HepG2 (cell line): ENCODE data around the gene RAB8A. TPM values are rescaled to one million over a fixed set of nuclear protein-coding genes. Genes with fewer than 3 reads are reported as not detected.

Experiments
- ATF7-NPFF ChIP-seq: sonication (generic); formaldehyde crosslinking; IDR thresholded peaks from 2 replicates; pipeline ENCODE4 v1.8.1; 2023; ENCODE audit warnings: mild to moderate bottlenecking, low read depth, missing genetic modification reagents, moderate library complexity
- CBX1 ChIP-seq: IDR thresholded peaks from one replicate; pipeline ENCODE4 v1.6.1; 2016; ENCODE audit warnings: antibody characterized with exemption, low read depth
- ELF1 ChIP-seq: sonication (generic); formaldehyde crosslinking; IDR thresholded peaks from 2 replicates; pipeline ENCODE4 v1.4.0; 2020; ENCODE audit warnings: missing genetic modification reagents
- MED1 ChIP-seq: sonication (generic); formaldehyde crosslinking; IDR thresholded peaks from 2 replicates; pipeline ENCODE4 v1.4.0; 2020; ENCODE audit warnings: missing genetic modification reagents
- PATZ1 ChIP-seq: sonication (generic); formaldehyde crosslinking; IDR thresholded peaks from 2 replicates; pipeline ENCODE4 v1.4.0; 2020; ENCODE audit warnings: missing genetic modification reagents
- PHF21A ChIP-seq: sonication (generic); formaldehyde crosslinking; IDR thresholded peaks from 2 replicates; pipeline ENCODE4 v1.5.0; 2020; ENCODE audit warnings: mild to moderate bottlenecking, missing genetic modification reagents
- PHF8 ChIP-seq: sonication (generic); formaldehyde crosslinking; IDR thresholded peaks from 2 replicates; pipeline ENCODE4 v1.5.0; 2020; ENCODE audit warnings: missing genetic modification reagents
- SRF ChIP-seq: IDR thresholded peaks from 2 replicates; pipeline ENCODE4 v1.6.1; 2011; ENCODE audit warnings: mild to moderate bottlenecking, low read depth, low read length, moderate library complexity
- ZSCAN25 ChIP-seq: sonication (generic); formaldehyde crosslinking; IDR thresholded peaks from 2 replicates; pipeline ENCODE4 v1.8.0; 2022; ENCODE audit warnings: mild to moderate bottlenecking, missing genetic modification reagents
- polyA plus RNA-seq, 8 experiments: library from polyadenylated mRNA; depleted of rRNA in 3 of 8; stranded (reverse) in 7 of 8; unstranded in 1 of 8; fragments of >200 nt; fragmentation: Illumina TruSeq in 4 of 8; extraction: Trizol in 4 of 8; gene quantifications; 2 replicates each; pipeline versions ENCODE4 v1.2.1 to v1.2.3, GENCODE V29; 2011 to 2016; ENCODE audit warnings: low read depth in 4 of 8, missing spikeins in 1 of 8, mixed read lengths in 1 of 8; ENCODE audit not compliant: insufficient read depth in 1 of 8
- total RNA-seq, 5 experiments: library from RNA; depleted of rRNA; stranded (reverse); fragments of >200 nt; fragmentation: Illumina TruSeq; extraction: Trizol; gene quantifications; 2 replicates each; pipeline ENCODE4 v1.2.3, GENCODE V29; 2016; ENCODE audit warnings: low read depth in 1 of 5
- TF ChIP-seq, protein P1 (sequence below): sonication (generic); formaldehyde crosslinking; IDR thresholded peaks from 2 replicates; pipeline ENCODE4 v1.5.0; 2020; ENCODE audit warnings: missing genetic modification reagents
- TF ChIP-seq, protein P2 (sequence below): sonication (generic); formaldehyde crosslinking; IDR thresholded peaks from 2 replicates; pipeline ENCODE4 v1.4.0; 2020; ENCODE audit warnings: missing genetic modification reagents
- TF ChIP-seq, protein P3 (sequence below): sonication (generic); formaldehyde crosslinking; IDR thresholded peaks from 2 replicates; pipeline ENCODE4 v1.4.0; 2020; ENCODE audit warnings: missing genetic modification reagents

The RAB8A gene
- total and polyA plus RNA-seq, 2 of the 13 experiments (the other 11 are each of a cell fraction or from before 2014, with no cell fraction given): 36.7 to 45.0 TPM

- TF ChIP-seq, protein P1, sequence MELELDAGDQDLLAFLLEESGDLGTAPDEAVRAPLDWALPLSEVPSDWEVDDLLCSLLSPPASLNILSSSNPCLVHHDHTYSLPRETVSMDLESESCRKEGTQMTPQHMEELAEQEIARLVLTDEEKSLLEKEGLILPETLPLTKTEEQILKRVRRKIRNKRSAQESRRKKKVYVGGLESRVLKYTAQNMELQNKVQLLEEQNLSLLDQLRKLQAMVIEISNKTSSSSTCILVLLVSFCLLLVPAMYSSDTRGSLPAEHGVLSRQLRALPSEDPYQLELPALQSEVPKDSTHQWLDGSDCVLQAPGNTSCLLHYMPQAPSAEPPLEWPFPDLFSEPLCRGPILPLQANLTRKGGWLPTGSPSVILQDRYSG (CRISPR knock-in tag): no peak
- TF ChIP-seq SRF (peak; percentile 92), PHF8 (CRISPR knock-in tag) (peak; percentile 67), ELF1 (CRISPR knock-in tag) (0 out of 2 replicates have a peak, but pooled peaks have one; percentile 10), ZSCAN25 (CRISPR knock-in tag) (peak; percentile 69; the same call in 1 of the 2 replicates), PATZ1 (CRISPR knock-in tag) (peak; percentile 39; the same call in 1 of the 2 replicates), CBX1 (peak; percentile 46), ATF7-NPFF (CRISPR knock-in tag) (peak; percentile 77), PHF21A (peak; percentile 49; the same call in 1 of the 2 replicates), MED1 (CRISPR knock-in tag) (0 out of 2 replicates have a peak, but pooled peaks have one; percentile 10)
- TF ChIP-seq, protein P2, sequence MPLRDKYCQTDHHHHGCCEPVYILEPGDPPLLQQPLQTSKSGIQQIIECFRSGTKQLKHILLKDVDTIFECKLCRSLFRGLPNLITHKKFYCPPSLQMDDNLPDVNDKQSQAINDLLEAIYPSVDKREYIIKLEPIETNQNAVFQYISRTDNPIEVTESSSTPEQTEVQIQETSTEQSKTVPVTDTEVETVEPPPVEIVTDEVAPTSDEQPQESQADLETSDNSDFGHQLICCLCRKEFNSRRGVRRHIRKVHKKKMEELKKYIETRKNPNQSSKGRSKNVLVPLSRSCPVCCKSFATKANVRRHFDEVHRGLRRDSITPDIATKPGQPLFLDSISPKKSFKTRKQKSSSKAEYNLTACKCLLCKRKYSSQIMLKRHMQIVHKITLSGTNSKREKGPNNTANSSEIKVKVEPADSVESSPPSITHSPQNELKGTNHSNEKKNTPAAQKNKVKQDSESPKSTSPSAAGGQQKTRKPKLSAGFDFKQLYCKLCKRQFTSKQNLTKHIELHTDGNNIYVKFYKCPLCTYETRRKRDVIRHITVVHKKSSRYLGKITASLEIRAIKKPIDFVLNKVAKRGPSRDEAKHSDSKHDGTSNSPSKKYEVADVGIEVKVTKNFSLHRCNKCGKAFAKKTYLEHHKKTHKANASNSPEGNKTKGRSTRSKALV (CRISPR knock-in tag): no peak; the same call in 1 of the 2 replicates
- TF ChIP-seq, protein P3, sequence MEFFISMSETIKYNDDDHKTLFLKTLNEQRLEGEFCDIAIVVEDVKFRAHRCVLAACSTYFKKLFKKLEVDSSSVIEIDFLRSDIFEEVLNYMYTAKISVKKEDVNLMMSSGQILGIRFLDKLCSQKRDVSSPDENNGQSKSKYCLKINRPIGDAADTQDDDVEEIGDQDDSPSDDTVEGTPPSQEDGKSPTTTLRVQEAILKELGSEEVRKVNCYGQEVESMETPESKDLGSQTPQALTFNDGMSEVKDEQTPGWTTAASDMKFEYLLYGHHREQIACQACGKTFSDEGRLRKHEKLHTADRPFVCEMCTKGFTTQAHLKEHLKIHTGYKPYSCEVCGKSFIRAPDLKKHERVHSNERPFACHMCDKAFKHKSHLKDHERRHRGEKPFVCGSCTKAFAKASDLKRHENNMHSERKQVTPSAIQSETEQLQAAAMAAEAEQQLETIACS (CRISPR knock-in tag): 0 out of 2 replicates have a peak, but pooled peaks have one; percentile 16
These were observed 35.3 kb upstream of the RAB8A start, which contains the start of gene TPM4 (continued) for GRCh38 chr19:16076154-16076957.
